Measurements from ENCODE around the gene TSPAN18.

Gene TSPAN18

DNA sequence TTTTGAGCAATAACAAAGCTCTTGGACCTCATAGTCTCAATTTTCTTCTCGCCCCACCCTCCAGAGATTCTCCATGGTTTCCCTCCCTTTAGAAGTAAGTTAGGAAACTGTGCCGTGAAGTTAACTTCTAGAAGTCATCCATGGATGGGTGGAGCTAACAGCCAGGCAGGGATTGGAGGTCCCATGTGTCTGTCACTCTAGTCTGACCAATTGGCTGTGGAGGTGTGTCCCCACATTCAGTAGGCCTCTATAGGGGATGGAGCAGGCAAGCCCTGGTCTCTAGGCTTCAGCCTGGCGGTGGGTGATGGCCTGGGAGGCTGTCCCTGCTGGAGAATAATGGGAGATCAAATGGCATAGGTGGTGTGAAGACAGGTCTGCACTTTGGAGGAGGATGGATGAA is 173.2 kb downstream of the TSPAN18 start:
- peak; percentile 70 for DNase-seq

- DNase-seq = no peak
These were observed 174.4 kb downstream of the TSPAN18 start for GRCh38 chr11:44901120-44901633.

DNA sequence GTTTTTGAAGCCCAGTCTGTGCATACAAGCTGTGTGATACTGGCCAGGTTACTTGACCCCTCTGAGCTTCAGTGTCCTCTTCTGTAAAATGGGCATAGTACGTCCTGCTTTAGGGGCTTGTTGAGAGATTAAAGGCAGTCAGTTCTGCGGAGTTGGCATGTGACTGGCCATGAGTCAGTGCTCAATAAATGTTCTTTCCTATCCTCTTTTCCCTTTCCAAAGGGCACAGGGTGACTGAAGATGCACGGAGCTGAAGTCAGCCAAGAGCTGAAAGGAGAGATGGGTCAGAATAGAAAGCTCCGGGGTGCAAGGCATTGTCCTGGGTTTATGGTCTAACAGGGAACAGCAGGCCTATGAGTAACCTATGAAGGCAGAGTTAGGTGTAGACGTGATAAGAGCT is 175.0 kb downstream of the TSPAN18 start:
- no peak for DNase-seq

GRCh38 chr11:44903035-44903434 is 176.3 kb downstream of the TSPAN18 start:
- no peak for DNase-seq

DNA sequence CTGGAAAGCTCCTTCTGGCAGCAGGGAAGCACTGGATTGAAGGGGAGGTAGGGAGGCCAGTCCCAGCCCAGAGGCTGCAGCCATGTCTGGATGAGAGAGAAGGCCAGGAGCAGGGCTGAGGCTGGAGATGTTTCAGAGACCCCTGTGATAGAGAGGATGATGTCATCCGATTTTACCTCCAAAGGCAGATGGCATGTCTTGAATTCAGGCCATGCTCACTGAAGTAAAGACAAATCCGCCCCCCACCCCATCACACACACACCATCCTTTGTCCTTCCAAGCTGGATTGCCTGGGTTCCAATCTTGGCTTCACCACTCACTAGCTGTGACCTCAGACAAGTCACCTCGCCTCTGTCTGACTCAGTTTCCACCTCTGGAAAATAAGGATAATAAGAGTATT is 176.8 kb downstream of the TSPAN18 start:
- DNase-seq = no peak

DNA sequence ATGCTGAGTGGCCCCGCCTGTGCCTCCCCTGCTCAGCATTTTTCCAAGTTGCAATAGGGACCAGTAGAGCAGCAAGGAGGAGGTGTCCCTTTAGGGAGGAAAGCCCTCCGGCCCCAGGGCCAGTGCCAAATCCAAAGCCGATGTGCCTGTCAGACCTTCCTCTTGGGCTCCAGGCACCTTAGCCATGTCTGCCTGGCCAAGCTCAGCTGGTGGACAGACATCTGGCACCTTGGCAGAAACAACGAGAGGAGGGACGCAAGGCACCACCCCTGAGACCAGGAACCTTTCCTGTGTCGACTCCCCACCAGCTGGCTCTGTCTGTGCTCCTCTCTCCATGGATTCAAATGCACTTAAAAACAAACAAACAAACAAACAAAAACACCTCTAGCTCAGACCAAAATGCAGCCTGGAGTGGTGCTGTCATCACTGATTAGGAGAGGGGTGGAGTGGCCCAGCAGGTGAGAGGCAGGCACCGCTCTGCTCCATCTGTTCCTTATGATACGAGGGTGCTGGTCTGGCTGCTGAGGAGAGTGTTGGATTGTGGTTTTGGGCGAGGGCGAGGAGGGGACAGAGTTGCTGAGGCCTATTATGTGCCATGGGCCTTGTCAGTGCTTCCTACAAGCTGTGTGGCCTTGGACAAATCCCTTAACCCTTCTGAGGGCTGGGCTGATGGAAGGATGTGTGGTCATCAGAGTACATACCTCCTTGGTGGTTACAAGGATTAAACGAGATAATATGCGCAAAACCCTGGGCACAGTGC is 177.7 kb downstream of the TSPAN18 start:
- DNase-seq = no peak

GRCh38 chr11:44905131-44905866 is 178.5 kb downstream of the TSPAN18 start:
- no peak for DNase-seq

DNA sequence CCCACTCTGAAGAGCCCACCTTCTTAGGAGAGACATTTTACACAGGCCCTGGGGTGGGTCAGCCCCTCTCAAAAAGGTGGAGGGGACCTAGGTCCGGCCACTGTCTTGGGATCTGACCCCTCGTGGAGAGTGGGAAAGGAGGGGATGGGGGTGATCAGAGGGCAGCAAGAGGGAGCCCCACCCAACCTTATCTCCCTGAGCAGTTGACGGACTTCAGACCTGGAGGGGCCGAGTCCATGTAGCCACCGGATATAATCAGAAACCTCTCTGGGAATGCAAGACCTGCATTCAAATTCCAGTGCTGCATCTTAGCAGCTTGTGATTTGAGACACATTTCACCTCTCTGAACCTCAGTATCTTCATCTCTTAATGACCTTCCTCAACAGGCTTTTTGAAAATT is 179.9 kb downstream of the TSPAN18 start:
- no peak for DNase-seq

GRCh38 chr11:44909557-44909956 is 182.8 kb downstream of the TSPAN18 start:
- DNase-seq = no peak

- DNase-seq = no peak
These were observed 183.8 kb downstream of the TSPAN18 start for GRCh38 chr11:44910591-44910990.

DNA sequence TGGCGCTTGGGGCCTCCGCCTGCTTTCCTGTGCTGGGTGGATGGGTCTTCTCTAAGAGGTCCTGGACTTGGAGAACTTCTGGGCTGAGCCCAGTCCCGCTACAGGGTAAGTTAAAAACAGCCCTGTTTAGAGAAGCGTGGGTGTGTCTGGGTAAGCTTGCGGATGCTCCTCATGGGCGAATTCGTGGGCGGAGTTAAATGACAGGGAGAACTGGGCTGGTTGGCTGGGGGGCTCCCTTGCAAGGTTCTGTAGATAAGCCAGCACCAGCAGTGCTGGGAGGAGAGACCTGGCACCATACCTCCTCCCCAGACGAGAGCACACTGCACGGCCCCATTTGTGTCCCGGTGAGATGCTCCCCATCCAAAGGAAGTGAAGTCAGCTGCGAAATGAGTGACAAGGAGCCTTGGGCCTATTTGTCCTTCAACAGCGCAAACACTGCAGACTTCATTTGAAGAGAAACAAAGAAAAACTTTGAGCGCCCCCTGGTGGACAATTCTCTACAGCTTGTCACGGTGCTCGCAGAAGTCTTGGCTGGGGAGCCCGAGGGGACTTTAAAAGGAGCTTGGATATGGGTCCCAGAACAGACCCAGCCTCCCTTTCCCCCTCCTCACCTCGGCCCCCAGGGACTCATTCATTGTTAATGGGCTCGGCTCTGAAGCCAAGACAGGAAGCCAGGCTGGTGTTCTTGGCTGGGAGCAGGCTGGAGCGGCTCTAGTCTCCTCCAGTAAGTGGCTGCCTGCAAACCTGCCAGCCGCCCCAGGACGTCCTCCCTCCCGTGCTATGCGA is 184.5 kb downstream of the TSPAN18 start:
- DNase-seq = peak; percentile 78

DNA sequence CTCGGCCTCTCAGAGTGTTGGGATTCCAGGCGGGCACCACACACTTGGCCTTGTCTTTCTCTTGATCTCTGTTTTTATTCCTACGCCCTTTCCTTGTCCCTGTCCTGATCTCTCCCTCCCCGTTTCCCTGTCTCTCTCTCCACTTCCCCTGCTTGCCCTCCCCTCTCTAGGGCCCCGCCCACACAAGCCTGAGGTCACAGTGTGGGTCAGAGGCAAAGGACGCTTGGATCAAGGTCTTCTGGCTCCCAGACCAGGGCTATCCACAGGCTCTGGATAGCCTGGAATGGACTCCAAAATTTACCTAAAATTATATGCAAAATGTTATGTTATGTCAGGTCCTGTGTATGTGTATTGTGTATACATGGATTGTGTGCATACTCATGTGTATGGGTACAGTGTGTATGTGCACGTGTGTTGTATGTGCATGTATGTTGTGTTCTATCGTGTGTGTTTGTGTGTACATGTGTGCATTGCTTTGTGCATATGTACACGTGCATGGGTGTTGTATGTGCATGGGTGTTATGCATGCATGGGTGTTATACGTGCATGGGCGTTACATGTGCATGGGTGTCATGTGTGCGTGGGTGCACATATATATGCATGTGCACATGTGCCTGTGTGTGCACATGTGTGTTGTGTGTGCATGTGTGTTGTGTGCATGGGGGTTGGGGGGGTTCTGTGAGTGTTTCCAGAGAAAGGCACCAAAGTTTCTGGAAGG is 185.7 kb downstream of the TSPAN18 start:
- no peak for DNase-seq

- DNase-seq = no peak
These were observed 186.7 kb downstream of the TSPAN18 start for GRCh38 chr11:44913502-44913901.

DNA sequence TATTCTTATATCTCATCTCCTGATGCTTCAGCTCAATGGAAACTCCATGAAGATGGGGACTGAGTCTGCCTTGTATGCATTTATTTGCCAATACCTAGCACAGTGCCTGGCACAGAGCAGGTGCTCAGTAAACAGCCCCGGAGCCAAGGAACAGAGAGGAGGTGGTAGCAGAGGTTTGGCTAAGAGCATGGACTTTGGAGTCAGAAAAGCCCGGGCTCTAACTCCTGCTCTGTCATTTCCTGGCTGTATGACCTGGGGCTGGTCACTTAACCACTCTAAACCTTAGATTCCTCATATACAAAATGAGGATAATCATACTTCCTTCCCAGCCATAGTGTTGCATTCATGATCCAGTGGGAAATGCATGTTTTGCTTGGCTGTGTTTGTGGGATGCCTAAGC is 187.3 kb downstream of the TSPAN18 start:
- DNase-seq = no peak

DNA sequence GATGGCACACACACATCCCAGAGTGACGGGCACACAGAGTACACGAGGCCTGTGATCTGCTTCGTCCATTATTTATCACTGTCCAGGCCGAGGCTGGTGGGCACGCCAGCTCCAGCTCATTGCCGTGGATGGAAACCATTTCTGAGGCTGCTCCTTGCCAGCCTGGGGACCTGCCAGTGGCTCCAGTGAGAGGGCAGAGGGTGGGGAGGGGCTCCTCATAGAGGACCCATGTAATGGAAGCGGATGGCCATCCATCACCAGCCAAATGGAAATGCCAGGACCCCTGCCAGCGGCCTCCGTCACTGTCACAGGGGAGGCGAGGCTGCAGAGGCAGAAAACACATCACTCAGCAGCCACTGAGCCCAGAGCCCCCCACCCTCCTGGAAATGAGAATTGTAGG is 188.2 kb downstream of the TSPAN18 start:
- DNase-seq = no peak

DNA sequence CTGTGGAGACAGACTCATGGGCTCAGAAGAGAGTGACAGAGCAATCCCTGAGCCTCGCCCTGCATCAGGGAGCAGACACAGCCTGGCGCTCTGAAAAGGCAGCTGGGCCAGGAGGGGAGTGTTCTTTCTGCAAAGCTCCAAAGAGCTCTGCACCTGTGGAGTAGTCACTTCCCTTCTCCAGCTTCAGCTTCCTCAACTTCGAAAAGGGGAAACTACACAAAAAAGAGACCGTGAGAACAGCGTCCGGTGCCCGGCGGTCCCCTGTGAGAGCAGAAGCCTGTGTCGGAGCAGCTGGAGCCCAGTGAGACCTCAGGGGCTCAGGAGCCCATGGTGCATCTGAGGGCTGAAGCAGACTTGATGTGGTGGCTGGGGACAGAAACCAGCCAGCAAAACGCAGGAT is 188.9 kb downstream of the TSPAN18 start:
- no peak for DNase-seq

DNA sequence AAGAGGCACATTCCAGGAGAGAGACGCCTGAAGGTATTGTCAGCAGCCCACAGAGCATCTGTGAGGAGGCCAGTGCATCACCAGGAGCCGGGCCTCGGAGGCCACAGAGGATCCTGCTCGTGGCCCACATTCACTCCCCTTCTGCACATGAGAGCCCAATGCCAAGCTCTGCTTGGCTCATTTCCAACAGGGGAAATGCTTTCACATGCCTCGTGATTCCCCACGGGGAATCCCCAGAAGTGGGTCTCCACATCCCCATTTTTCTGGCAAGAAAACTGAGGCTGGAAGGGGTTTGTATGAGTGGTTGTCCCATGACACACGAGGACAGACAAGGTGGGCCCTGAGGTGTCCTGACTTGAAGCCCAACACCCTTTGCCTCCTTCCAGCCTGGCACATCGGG is 189.6 kb downstream of the TSPAN18 start:
- DNase-seq = no peak

DNA sequence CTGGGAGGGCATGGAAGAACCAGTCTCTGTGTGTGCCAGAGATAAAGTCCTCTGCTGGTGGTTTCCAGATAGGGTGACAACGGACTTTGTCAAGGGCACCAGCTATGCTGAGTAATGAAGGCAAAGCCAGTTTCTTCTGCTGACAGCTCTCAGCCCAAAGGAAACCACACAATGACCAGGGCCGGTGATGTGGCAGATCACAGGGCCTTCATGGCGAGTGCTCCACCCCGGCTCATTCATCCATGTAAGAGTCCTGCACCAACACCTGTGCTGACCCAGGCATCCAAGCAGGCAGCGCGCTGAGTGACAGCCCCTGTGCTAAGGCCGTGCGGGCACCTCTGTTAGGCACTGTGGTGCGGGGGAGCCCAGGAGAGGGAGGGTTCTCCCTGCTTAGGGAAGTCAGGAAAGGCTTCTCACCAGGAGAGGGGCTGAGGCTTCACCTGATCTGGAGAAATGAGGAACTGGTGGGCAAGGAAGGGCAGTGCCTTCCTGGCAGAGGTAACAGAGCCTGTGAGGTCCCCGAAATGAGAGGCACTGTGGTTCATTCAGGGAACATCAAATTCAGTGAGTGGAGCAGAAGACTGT is 190.1 kb downstream of the TSPAN18 start:
- no peak for DNase-seq

- DNase-seq = no peak
These were observed 191.0 kb downstream of the TSPAN18 start for GRCh38 chr11:44917741-44918140.

DNA sequence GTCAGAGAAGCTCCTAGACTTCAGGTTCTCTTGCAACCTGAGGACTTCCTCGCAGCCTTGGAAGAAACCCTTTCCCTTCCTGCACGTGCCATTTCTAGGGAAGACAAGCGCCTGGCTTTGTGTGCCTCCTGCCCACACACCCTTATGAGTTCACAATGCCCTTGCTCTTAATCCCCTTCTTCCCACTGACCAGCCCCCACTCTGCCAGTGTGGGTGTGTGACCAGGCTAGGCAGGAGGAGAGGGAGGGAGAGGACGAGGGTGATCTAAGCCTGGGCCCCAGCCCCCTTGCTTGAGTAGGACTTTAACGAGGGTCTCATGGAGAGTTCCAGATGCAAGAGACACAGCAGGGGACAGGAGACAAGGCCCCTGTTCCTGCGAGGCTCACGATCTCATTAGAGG is 193.7 kb downstream of the TSPAN18 start:
- no peak for DNase-seq

DNA sequence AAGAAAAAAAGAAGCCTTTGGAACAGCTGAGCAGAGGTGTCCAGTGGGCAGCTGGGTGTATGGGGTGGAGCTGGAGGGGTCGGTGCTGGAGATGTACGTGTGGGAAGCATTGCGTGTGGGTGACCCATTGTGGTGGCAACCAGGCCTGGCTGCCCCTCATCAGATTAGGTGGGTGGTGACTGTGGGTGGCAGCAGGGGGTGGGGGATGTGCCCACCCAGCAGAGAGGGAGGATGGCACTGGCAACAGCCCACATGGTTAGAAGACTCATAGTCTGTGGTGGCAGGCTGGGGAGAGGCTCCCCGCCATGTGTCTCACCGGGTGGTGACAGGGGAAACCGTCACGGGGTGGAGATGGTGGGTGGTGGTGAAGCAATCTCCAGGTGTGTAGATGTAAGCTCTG is 196.4 kb downstream of the TSPAN18 start:
- DNase-seq = no peak

DNA sequence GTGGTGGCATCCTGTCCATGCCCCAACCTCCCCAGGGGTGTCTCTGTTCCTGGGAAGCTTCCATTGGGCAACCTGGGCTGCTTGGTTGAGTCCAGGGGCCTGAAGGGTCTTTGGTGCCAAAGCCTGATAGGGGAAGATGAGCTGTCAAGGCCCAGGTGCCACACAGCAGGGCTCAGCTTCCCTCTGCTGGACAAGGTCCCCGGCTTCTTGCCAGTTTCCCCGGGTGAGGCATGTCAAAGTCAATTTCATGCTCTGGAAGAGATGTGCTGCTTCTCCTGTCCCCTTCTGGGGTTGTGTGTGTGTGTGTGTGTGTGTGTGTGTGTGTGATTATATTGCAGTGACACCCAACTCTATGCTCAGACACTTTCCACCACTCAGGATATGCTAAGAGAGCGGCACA is 197.0 kb downstream of the TSPAN18 start:
- no peak for DNase-seq

Data from fibroblast of skin of back (primary cell).